CD4-positive, alpha-beta T cell treated with Interleukin-2 at 100 ng/mL for 4 hours (primary cell): ENCODE data around the gene PLCD4.

Experiments used
- DNase-seq: peaks from one replicate; pipeline ENCODE4 v3.0.0-alpha.2; 2020; ENCODE audit warnings: low spot score

PLCD4 gene

DNA sequence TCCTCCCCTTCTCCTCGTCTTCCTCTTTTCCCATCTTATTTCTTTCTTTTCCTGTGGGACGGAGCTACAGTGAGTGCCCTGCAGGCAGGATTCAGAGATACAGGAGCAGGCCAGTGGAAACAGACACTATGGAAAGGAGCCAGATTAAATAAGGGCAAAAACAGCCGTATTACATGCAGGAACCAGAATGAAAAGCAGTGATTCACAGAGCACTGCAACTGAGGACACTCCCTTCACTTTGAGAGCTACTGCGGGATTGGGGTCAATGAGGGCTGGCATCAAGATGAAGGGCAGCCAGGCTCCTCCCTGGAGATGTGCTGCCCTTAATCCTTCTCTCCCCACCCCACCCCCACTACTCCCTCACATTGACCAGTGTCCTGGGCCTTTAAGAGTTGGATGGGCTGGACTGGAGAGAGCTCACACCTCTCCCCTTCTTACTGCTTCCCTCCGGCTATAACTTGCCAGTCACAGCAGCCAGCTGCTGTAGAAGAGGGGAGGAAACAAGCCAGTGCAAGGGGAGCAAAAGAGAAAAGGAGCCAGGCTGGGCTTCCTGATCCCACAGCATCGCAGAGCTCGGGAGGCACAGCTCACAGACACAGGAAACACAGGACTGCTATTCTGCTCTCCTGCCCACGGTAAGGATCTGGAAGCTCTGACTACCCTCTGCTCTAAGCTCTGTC, at the start of gene PLCD4:
Gene PLCD4, plus strand, starts transcription at position 464 of the 680 bp plus-strand sequence. CDS start 7,841 bp downstream, outside the sequence.
- no peak for DNase-seq

DNA sequence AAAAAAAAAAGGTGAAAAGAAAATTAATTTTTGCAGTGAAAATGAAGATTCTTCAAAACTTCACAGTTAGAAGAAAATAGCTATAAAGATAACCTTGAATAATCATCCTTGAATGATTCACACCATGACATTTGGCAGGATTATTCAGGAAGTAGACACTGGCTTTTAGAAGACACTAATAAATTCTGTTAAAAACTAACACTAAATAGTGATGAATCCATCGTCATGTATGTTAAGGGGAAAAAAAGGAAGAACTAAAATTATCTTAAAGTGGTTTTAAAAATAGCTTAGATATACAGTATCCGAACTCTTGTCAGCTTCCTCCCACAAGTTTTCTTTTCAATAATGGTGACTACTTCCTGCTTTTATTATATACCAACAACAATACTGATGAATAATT, 49.8 kb upstream of the PLCD4 start:
- DNase-seq, result no peak

DNA sequence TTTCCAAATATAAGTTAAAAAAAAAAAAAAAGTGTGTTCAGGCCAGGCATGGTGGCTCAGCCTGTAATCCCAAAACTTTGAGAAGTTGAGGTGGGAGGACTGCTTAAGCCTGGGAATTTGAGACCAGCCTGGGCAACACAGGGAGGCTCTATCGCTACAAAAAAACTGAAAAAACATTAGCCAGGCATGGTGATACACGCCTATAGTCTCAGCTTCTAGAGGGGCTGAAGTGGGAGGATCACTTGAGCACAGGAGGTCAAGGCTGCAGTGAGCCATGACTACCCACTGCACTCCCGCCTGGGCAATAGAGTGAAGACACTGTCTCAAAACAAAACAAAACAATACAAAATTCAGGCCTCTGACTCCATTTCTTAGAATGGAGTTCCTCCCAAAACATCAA, 48.7 kb upstream of the PLCD4 start:
- DNase-seq, result no peak

DNA sequence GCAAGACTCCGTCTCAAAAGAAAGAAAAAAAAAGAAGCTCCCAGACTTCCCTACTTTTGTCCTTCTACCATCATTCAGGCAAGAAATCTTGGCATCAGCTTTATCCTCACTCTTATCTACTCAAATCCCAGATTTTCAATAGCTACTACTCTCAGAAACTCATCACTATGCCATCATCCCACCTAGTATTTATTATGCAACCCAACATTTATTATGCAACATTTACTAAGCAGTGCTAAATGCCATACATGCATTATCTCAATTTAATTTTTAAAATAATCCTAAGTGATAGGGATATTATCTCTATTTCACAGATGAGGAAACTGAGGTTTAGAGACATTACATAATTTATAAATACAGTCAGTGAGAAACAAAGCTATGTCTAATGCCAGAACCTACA, 43.6 kb upstream of the PLCD4 start:
- DNase-seq, result no peak

DNA sequence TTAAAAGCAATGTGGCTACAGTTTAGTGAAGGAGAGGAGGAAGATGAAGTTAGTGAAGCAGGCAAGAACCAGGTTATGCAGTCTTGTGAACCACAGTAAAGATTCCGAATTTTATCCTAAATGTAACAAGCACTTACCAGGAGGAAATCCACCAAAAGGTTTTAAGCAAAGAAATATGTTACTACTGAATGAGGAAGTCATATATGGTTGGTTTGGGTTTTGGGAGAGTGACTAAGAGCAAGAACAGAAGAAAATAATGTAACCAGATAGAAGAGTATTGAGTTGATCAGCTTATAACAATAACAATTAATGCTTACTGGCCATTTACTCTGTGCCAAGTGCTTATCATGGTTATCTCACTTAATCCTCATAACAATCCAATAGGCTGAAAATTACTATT, 41.4 kb upstream of the PLCD4 start:
- no peak for DNase-seq

DNA sequence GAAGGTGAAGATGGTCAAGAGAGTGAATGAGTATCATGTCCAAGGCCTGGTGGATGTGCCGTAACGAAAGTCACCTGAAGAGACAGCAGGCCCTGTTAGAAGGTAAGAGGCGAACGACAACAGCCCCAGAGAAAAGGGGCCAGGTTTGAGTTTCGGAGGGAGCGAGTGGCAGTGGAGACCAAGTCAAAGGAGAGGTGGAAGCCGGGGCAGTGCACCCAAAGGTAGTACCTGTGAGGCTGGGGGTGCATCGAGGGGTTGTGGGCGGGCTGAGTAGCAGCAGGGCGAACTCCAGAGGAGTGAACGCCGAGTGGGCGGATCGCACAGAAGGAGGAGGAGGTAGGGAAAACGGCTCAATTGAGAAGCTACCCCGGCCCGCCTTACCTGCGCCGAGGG, 39.9 kb upstream of the PLCD4 start:
- DNase-seq, result no peak

DNA sequence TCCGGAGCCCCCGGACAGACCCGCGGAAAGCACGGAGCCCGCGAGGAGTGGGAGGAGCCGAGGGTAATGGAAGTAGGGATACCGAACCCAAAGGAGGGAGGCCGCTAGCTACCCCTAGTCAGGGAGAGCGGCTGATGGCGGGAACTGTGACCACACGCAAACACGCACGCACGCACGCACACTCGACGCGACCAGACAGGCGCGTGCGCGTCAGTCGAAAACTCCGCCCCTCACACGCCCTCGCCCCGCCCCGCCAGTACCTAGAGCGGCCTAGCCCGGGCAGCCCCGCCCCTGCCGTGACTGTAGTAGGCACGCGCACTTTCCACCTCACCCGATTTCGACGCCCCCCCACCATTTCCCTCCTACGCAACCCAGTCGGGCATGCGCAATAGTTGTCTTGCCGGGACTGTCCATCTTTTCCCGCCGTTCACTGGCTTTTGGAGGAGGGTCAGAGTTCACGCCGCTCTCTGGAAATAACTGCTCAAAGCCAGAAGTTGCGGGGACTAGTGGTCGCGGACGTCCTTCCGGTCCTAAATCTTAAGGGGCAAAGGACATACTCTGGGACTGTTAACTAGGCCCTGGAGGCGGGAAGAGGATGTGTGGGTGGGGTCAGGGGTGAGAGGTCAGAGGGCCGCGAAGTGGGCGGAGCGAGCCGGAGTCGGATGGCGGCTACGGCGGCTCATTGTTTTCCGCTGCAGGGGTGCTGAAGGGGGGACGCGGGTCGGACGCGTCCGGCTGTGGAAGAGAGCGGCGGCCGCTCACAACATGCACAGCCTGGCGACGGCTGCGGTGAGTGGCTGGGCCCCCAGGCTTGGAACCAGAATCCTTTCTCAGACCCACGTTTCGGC, 39.3 kb upstream of the PLCD4 start, which contains the start of the genes CNOT9 and USP37:
Gene CNOT9, plus strand, starts transcription at position 650 of the 848 bp plus-strand sequence. Its CDS starts 116 bp downstream, at position 766.
Gene USP37, minus strand, starts transcription at position 162 of the 848 bp plus-strand sequence. CDS start 9,698 bp downstream, outside the sequence.
- peak; percentile 100 for DNase-seq

DNA sequence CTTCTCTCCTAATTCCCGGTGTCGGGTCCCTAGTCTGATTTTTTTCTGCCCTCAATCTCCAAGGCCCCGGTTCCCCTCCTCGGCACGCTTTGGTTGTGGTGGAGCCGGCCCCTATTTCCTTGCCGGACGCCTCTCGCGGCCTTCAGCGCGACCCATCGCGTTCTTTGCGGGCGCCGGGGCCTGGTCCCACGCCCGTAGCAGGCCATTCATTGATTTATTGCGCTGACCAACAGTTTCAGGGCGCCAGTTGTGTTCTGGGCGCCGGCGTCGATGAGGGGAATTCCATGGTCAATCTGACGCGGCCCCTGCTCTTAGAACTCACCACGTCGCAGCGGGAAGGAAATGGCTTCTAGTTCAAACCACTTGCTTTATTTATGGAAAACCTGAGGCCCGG, 38.7 kb upstream of the PLCD4 start:
- peak; percentile 54 for DNase-seq

DNA sequence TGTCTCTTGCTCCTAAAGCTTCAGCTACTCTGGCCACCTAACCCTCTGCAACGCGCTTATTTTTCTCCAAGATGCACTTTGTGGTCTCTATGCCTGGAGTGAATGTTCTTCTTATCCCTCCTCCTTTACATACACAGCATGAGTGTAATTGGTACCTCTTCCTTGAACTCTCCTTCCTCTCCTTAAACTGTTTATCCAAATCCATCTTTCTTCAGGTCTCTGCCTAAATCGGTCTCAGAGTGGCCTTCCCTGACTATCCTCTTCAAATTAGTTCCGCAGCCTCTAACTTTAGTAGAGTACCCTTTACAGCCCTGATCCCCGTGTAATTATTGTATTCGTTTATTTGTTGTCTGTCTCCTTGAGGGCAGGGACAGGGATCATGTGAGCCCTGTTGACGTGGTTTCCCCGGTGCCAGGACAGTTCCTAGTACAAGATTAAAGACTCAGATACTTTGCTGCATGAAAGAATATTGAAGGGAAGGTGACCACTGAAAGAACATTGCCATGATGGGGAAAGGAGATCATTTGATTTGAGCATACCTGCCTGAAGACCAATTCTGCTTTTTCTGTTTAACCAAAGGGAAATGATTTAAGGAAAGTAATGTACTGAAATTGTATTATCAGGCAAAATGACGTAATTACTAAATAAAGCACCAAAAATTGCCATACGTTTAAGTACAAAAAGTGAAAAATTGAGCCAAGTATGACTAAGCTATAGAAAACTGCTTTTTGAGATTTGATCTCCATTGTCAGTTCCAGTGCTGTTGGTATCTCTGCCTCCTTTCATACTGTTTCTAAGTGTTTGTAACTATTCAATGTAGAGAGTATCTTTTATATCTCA, 37.8 kb upstream of the PLCD4 start:
- peak; percentile 18 for DNase-seq

DNA sequence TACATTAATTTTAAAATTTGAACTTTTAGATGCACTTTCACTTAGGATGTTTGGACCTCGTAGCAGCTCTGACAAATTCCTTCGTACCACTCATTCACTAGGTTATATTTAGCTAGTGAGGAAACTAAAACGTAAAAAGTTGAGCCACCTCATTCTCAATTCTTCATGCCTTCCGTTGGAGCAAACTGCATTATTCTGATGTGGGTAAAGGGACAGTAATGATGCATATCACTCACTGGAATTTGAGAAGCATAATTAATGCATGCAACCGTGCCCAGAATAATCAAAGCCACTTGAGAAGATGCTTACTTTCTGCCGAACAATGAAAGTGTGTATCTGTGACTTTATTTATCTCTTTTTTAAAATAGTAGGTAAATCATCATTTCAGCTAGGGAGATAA, 36.8 kb upstream of the PLCD4 start:
- no peak for DNase-seq

DNA sequence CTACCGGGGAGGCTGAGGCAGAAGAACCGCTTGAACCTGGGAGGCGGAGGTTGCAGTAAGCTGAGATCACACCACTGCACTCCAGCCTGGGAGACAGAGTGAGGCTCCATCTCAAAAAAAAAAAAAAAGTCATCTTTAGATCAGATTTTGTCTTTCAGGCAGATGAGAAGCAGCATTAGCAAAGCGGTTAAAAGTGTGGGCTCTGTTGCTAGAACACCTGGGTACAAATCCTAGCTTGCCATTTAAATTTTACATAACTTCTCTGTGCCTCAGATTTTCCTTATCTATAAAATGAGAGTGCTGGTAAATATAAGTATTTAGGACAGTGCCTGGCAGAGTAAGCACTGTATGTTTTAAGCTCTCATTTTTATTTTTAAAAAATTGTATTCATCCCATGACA, 30.8 kb upstream of the PLCD4 start:
- DNase-seq, result no peak

DNA sequence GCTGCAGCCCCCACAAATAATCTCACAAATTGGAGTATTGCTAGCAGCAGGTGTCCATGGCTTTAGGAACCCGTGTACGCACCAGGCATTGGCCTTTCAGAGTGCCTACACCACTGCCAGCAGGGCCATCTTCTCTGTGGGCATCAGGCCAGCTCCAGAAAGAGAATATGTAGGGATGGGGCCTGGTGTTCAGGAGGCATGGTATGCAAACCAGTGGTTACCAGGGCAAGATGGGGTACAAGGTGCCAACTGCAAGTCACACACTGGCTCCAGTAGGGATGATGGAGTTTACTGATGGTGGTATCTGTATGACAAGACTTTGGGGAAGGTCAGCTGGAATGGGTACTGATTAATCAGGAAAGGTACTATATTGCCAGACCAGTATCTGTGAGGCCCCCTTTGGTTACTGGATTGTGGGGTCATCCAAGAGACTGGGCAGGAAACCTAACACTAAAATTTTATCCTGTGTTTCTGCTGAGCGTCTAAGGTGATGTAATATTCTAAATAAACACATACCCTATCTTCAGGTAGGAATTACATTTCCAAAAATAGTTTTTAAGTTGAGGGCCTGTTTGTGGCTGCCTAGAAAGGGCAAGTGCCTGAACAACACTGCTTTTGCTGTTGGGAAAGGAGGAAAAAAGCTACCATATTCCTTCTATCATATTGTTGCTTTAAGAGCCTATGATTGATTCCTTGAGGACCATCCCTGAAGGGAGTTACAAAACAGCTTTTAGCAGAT, 30.0 kb upstream of the PLCD4 start:
- DNase-seq, result no peak

DNA sequence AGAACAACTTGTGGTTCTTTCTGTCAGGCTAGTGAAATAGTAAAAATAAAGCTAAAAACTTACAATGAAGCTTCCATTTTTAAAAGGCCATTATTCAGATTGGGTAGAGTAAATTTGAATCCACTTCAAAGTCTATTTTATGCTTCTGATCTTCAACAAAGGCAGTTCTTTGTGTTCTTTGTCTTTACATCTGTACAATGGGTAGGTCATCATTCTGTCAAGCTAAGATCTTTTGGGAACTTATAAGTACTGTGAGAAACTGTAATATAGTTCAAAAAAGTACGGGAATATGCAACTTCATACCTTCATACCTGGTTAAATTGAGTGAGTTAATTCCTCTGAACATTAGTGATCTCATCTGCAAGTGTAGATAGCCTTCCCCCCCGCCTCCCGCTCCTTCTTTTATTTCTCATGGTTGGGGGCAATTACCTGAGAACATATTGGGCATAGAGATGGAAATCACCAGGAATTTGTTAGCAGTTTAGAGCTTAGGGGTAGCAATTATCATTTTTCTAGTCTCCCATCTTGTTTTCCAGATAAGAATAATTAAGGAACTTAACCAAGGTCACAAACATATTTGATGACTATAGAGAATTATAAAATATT, 29.3 kb upstream of the PLCD4 start:
- no peak for DNase-seq

DNA sequence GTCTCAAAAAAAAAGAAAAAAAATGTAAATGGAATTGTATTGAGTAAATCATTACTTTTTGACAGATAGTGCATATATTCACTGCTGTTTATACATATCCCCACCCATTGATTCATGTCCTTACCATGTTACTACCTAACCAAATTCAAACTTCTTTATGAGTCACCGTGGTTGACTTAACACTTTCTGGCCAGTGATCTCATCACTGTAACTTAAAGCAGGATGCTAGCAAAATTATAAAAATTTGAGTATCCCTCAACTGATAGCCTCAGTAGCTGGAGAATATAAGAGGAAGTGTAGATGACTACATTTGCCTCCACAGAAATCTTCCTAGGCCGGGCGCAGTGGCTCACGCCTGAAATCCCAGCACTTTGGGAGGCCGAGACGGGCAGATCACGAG, 25.6 kb upstream of the PLCD4 start:
- DNase-seq, result peak; percentile 31

DNA sequence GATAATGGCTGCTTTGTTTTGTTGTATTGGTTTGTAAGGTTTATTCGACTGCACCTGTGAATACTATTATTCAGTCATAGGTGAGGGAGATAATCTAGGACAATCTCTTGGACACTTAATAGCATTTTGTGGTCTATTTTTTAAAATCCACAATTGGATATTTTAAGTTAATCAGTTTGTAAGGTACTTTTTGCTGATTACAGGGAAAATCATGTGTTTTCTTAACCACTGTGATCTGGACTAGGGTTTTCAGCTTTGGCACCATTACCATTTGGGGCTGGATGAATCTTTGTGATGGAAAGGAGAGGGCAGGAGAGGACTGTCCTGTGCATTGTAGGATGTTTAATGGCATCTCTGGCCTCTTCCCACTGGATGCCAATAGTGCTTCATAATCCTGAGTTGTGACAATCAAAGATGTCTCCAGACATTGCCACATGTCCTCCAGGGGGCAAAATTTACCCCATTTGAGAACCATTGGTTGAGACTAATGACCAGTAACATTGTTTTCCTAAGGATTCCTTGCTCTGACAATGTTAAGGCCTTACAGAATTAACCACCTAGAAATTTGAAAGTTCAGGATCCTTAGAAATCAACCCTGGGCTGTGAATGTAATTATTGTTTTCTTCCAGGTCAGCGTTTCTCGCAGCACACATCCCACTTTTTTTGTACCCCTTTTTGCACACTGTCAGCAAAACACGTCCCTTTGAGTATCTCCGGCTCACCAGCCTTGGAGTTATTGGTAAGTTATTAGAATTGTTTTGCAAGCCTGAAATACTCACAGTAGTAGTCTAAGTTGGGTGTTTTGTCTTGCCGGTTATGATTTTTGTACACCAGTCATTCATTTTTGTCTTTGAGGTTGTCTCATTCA, 23.5 kb upstream of the PLCD4 start:
- DNase-seq, result no peak

DNA sequence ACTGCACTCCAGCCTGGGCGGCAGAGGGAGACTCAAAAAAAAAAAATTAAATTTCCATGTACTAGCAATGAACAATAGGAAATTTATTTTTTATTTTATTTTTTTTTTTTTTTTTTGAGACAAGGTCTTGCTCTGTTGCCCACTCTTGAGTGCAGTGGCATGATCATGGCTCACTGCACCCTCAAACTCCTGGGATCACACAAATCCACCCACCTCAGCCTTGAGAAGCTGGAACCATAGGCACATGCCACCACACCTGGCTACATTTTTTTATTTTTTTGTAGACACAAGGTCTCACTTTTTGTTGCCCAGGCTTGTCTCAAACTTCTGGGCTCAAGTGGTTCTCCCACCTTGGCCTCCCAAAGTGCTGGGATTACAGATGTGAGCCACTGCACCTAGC, 22.2 kb upstream of the PLCD4 start:
- DNase-seq, result no peak

DNA sequence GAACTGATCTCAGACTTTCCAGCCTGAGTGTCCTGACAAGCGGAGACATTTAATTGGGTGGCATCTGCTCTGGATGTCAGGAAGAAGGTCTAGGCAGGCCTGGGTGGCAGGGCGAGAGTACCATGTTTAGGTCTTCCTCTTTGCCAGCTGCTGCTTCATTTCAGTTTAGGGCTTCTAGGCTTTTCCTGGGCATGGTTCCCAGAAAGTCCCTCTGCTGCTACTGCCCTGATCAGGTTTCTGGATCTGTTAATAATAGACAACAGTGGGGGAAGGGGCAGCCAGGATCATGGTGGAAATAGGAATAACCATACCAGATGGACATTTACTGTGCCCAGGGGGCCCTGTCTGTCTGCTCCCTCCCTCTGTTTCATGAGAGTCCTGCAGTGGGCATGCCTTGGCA, 2.3 kb upstream of the PLCD4 start:
- no peak for DNase-seq

DNA sequence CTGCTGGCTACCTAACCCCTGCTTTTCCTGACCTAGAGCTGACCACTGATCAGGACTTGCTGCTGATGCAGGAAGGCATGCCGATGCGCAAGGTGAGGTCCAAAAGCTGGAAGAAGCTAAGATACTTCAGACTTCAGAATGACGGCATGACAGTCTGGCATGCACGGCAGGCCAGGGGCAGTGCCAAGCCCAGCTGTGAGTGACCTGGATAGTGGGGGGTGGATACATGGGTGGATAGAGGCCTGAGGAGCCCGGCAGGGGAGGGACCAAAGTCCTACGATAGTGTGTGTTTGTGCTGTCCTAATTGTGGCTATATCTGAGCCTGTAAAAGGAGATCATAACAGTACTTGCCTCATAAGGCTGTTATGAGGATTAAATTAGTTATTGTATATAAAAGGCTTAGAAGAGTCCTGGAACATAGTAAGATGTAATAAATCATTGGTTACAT, 8.2 kb downstream of the PLCD4 start:
- no peak for DNase-seq

DNA sequence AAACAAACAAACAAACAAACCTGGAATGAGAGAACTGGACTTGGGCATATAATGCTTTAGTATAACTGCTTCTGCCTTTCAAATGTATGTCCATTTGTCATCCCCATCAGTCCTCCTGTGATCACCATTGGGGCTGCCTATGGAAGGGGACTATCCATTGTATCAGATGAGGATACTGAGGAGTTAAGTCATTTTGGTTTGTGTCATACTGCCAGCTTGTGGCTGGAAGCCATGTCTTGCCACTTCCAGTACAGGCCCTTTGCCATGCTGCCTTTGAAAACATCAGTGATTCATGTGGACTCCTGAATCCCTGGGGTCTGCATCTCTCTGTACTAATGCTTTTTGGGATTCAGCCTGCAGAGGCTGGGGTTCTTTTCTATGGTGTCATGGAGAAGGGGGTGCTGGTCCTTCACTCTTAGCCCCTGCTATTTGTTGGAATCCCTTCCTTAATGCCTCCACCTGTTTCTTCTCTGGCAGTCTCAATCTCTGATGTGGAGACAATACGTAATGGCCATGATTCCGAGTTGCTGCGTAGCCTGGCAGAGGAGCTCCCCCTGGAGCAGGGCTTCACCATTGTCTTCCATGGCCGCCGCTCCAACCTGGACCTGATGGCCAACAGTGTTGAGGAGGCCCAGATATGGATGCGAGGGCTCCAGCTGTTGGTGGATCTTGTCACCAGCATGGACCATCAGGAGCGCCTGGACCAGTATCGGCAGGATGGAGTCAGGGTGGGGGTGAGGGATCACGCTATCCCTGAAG, 10.6 kb downstream of the PLCD4 start:
- no peak for DNase-seq
